ENCODE results near the gene ZNF708.
"Not testable (repeated sequence)": the region's sequence is repeated elsewhere in the genome, so short reads cannot be mapped to it uniquely, and the experiment has no call there.

The ZNF708 gene

GRCh38 chr19:21328885-21329605 is at the start of gene ZNF708:
Gene ZNF708 (minus strand): TSS chr19:21329410. CDS start chr19:21329212, 198 bp downstream.
- DNase-seq, result peak; percentile 80 to 94

- DNase-seq, result no peak
Observed at GRCh38 chr19:21362291-21362690, 33.1 kb upstream of the ZNF708 start.

GRCh38 chr19:21358768-21359451 is 29.7 kb upstream of the ZNF708 start, which contains the start of gene ZNF738:
Gene ZNF738 (plus strand): TSS chr19:21359000. CDS start chr19:21359141, 141 bp downstream.
- DNase-seq, result peak; percentile 92 to 95

- no peak for DNase-seq
Observed at GRCh38 chr19:21352830-21353229, 23.6 kb upstream of the ZNF708 start.

- DNase-seq, result not testable (repeated sequence)
Observed at GRCh38 chr19:21344841-21345240, 15.6 kb upstream of the ZNF708 start.

GRCh38 chr19:21335721-21336120 is 6.5 kb upstream of the ZNF708 start:
- DNase-seq, result no peak

GRCh38 chr19:21328406-21328805 is 804 bp downstream of the ZNF708 start:
- peak in 1 of 2 experiments; percentile 21 for DNase-seq

- no peak for DNase-seq
Observed at GRCh38 chr19:21326169-21326568, 3.0 kb downstream of the ZNF708 start.

GRCh38 chr19:21323000-21323399 is 6.2 kb downstream of the ZNF708 start:
- DNase-seq, result no peak

- DNase-seq, result no peak
Observed at GRCh38 chr19:21322528-21322927, 6.7 kb downstream of the ZNF708 start.

- DNase-seq, result no peak
Observed at GRCh38 chr19:21321996-21322395, 7.2 kb downstream of the ZNF708 start.

- DNase-seq, result no peak
Observed at GRCh38 chr19:21321134-21321533, 8.1 kb downstream of the ZNF708 start.

GRCh38 chr19:21317821-21318220 is 11.4 kb downstream of the ZNF708 start:
- DNase-seq, result no peak

GRCh38 chr19:21314676-21315075 is 14.5 kb downstream of the ZNF708 start:
- no peak for DNase-seq

GRCh38 chr19:21312807-21313206 is 16.4 kb downstream of the ZNF708 start:
- not testable (repeated sequence) for DNase-seq

GRCh38 chr19:21308773-21309172 is 20.4 kb downstream of the ZNF708 start:
- DNase-seq, result no peak

GRCh38 chr19:21306881-21307479 is 22.2 kb downstream of the ZNF708 start:
- DNase-seq, result not testable (repeated sequence)

- DNase-seq, result not testable (repeated sequence)
Observed at GRCh38 chr19:21293768-21294167, 35.4 kb downstream of the ZNF708 start.

GRCh38 chr19:21269813-21270212 is 59.4 kb downstream of the ZNF708 start:
- no peak for DNase-seq

- DNase-seq, result no peak
Observed at GRCh38 chr19:21264891-21265290, 64.3 kb downstream of the ZNF708 start.

GRCh38 chr19:21264416-21264815 is 64.8 kb downstream of the ZNF708 start:
- DNase-seq, result no peak

GRCh38 chr19:21260848-21261381 is 68.3 kb downstream of the ZNF708 start:
- DNase-seq, result not testable (repeated sequence)

- no peak for DNase-seq
Observed at GRCh38 chr19:21260164-21260847, 68.9 kb downstream of the ZNF708 start.
